Activated T-helper 1 cell treated with anti-CD3 and anti-CD28 coated beads, Interleukin-12 subunit alpha, Interleukin-12 subunit beta, Interleukin-2, Interleukin-4 antibody, amounts not matched to agents 30 ng/mL and 10 ng/mL and 1 ng/mL, durations not matched to agents 14 hours and 24 hours and 36 hours (primary cell): ENCODE results near the gene POTEJ. TPM values are rescaled to one million over a fixed set of nuclear protein-coding genes. Genes with fewer than 3 reads are reported as not detected.

ENCODE experiments used
- total RNA-seq: library from RNA; stranded (reverse); gene quantifications from 2 replicates; pipeline ENCODE4 v1.2.3, GENCODE V29; 2022

Gene POTEJ
- total RNA-seq, 1 donor from 2014 or later: not detected

Other genes starting within 250 kb of the POTEJ start
- not detected in 2 replicates for gene POTEI, start 102.1 kb upstream of the POTEJ start, total RNA-seq
- not detected in 2 replicates for gene CFC1B, start 90.2 kb upstream of the POTEJ start, total RNA-seq
- gene CFC1, start 11.9 kb upstream of the POTEJ start, total RNA-seq: not detected in 2 replicates
- not detected in 2 replicates for gene GPR148, start 117.6 kb downstream of the POTEJ start, total RNA-seq
- gene AMER3, start 144.1 kb downstream of the POTEJ start, total RNA-seq: not detected in 2 replicates
- 0.05 and 0.10 TPM in 2 replicates for gene ARHGEF4, start 225.5 kb downstream of the POTEJ start, total RNA-seq